GM19351 (cell line): ENCODE data around the gene TMEM144.
A peak's percentile ranks its signal among the peaks of the same experiment; 100 is the strongest.
"Not testable (repeated sequence)": the region's sequence is repeated elsewhere in the genome, so short reads cannot be mapped to it uniquely, and the experiment has no call there.

Source experiments
- ATAC-seq: cut with Tn5 transposase; IDR thresholded peaks from one replicate; pipeline ENCODE4 v1.9.1; 2021; ENCODE audit warnings: mild to moderate bottlenecking, moderate library complexity; ENCODE audit not compliant: unreplicated experiment

TMEM144 gene

GRCh38 chr4:158234671-158235070 lies 24.4 kb downstream of the TMEM144 start:
- ATAC-seq, result no peak

- ATAC-seq, result no peak
Measured at GRCh38 chr4:158236304-158237030, 26.2 kb downstream of the TMEM144 start.

- ATAC-seq, result no peak
Measured at GRCh38 chr4:158238575-158238974, 28.3 kb downstream of the TMEM144 start.

- ATAC-seq, result no peak
Measured at GRCh38 chr4:158239196-158239595, 28.9 kb downstream of the TMEM144 start.

GRCh38 chr4:158243071-158243470 lies 32.8 kb downstream of the TMEM144 start:
- no peak for ATAC-seq

GRCh38 chr4:158250321-158250720 lies 40.0 kb downstream of the TMEM144 start:
- no peak for ATAC-seq

GRCh38 chr4:158253350-158253980 lies 43.2 kb downstream of the TMEM144 start:
- peak; percentile 78 for ATAC-seq

GRCh38 chr4:158254292-158254691 lies 44.0 kb downstream of the TMEM144 start:
- no peak for ATAC-seq

- peak; percentile 81 for ATAC-seq
Measured at GRCh38 chr4:158255727-158256324, 45.5 kb downstream of the TMEM144 start.

- peak; percentile 48 for ATAC-seq
Measured at GRCh38 chr4:158259955-158260575, 49.8 kb downstream of the TMEM144 start.

- no peak for ATAC-seq
Measured at GRCh38 chr4:158261480-158261879, 51.2 kb downstream of the TMEM144 start.

GRCh38 chr4:158268553-158268952 lies 58.3 kb downstream of the TMEM144 start:
- ATAC-seq, result no peak

- ATAC-seq, result no peak
Measured at GRCh38 chr4:158274636-158275035, 64.3 kb downstream of the TMEM144 start.

- no peak for ATAC-seq
Measured at GRCh38 chr4:158277558-158277957, 67.3 kb downstream of the TMEM144 start.

GRCh38 chr4:158279052-158279451 lies 68.8 kb downstream of the TMEM144 start:
- not testable (repeated sequence) for ATAC-seq

GRCh38 chr4:158280856-158281255 lies 70.6 kb downstream of the TMEM144 start:
- no peak for ATAC-seq

GRCh38 chr4:158282252-158282651 lies 72.0 kb downstream of the TMEM144 start:
- no peak for ATAC-seq

- ATAC-seq, result no peak
Measured at GRCh38 chr4:158285429-158286216, 75.3 kb downstream of the TMEM144 start.

GRCh38 chr4:158290912-158291311 lies 80.6 kb downstream of the TMEM144 start:
- ATAC-seq, result no peak

GRCh38 chr4:158291334-158292055 lies 81.2 kb downstream of the TMEM144 start:
- no peak for ATAC-seq
